Activated CD8-positive, alpha-beta T cell treated with anti-CD3 and anti-CD28 coated beads for 36 hours (primary cell): Measurements from ENCODE around the gene CABLES1. TPM values are rescaled to one million over a fixed set of nuclear protein-coding genes. Genes with fewer than 3 reads are reported as not detected.

Experiments used
- ATAC-seq: fragments of 200-7000 bp; cut with Tn5 transposase; one replicate; pipeline ENCODE4 v1.10.0; 2021; ENCODE audit warnings: mild to moderate bottlenecking, moderate library complexity
- CTCF ChIA-PET: fragments of 350-600 bp; sonication (Branson Sonifier 250); formaldehyde crosslinking; loops from one replicate; lab custom pipeline; 2021; ENCODE audit warnings: antibody characterized with exemption; lab: Charles Lee
- POLR2A ChIA-PET: fragments of 350-600 bp; sonication (Branson Sonifier 250); formaldehyde crosslinking; loops from one replicate; lab custom pipeline; 2021; ENCODE audit warnings: antibody characterized with exemption; lab: Charles Lee
- DNase-seq: peaks from one replicate; pipeline ENCODE4 v3.0.0-alpha.2; 2020
- H3K27ac Mint-ChIP-seq: one replicate; pipeline ENCODE4 v1.8.0; 2021; ENCODE audit warnings: mild to moderate bottlenecking, mixed read lengths
- H3K27me3 Mint-ChIP-seq: one replicate; pipeline ENCODE4 v1.8.0; 2021; ENCODE audit warnings: mixed read lengths
- H3K36me3 Mint-ChIP-seq: one replicate; pipeline ENCODE4 v1.8.0; 2021; ENCODE audit warnings: low read depth, mixed read lengths
- H3K4me1 Mint-ChIP-seq: one replicate; pipeline ENCODE4 v1.8.0; 2021; ENCODE audit warnings: low read depth, mixed read lengths
- H3K4me3 Mint-ChIP-seq: one replicate; pipeline ENCODE4 v1.8.0; 2021; ENCODE audit warnings: mild to moderate bottlenecking, moderate library complexity, mixed read lengths
- H3K9me3 Mint-ChIP-seq: one replicate; pipeline ENCODE4 v1.8.0; 2021; ENCODE audit warnings: mixed read lengths
- intact Hi-C: fragments of 100-400 bp; cut with micrococcal nuclease; formaldehyde crosslinking; loops from one replicate; pipeline ENCODE4 v1.10.0; 2022
- total RNA-seq, 2 experiments: library from RNA; stranded (reverse); gene quantifications; one replicate each; pipeline ENCODE4 v1.2.3, GENCODE V29; 2021
- TF ChIP-seq, protein P1 (sequence below): fragments of 200-600 bp; IDR thresholded peaks from one replicate; pipeline ENCODE4 v1.8.0; 2022; ENCODE audit warnings: antibody characterized with exemption, mild to moderate bottlenecking

The CABLES1 gene
- total RNA-seq, 2 experiments from 2014 or later, result 1.8 to 2.0 TPM

DNA sequence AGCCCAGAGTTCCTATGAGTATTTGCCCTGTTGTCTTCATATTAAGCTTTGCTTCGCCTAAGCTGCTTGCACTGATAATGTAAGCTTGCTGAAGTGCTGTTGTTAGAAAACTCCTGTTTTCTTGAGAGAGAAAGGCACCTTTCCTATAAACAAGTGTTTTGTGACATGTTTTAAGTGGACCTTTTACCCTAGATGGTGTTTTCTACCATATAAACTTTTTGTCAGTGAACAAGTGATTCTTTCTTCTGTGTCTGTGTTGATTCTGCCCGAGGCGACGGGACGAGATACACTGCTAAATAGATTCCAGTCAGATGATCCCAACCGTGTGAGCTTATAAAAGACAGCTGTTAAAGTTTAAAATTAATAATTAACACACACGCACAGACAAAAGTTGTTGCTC lies 24.1 kb downstream of the CABLES1 start:
- Mint-ChIP-seq H3K9me3 (no peaks in the 10 kb centered on the region), H3K4me3 (no peak overlapping the region), H3K36me3 (no peaks in the 10 kb centered on the region), H3K27me3 (no peaks in the 10 kb centered on the region), H3K27ac (no peak overlapping the region), H3K4me1 (no peaks in the 10 kb centered on the region)
- POLR2A ChIA-PET, result no interaction called here
- no peak for DNase-seq
- TF ChIP-seq, protein P1, sequence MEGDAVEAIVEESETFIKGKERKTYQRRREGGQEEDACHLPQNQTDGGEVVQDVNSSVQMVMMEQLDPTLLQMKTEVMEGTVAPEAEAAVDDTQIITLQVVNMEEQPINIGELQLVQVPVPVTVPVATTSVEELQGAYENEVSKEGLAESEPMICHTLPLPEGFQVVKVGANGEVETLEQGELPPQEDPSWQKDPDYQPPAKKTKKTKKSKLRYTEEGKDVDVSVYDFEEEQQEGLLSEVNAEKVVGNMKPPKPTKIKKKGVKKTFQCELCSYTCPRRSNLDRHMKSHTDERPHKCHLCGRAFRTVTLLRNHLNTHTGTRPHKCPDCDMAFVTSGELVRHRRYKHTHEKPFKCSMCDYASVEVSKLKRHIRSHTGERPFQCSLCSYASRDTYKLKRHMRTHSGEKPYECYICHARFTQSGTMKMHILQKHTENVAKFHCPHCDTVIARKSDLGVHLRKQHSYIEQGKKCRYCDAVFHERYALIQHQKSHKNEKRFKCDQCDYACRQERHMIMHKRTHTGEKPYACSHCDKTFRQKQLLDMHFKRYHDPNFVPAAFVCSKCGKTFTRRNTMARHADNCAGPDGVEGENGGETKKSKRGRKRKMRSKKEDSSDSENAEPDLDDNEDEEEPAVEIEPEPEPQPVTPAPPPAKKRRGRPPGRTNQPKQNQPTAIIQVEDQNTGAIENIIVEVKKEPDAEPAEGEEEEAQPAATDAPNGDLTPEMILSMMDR, result no peak
- CTCF ChIA-PET, result interaction anchor here (1.1 kb wide), 1 partner anchor 28 kb away, joined by 3 read pairs; no protein-coding TSS in a partner anchor
- ATAC-seq, result no peak
- intact Hi-C loops, result no loop called here

DNA sequence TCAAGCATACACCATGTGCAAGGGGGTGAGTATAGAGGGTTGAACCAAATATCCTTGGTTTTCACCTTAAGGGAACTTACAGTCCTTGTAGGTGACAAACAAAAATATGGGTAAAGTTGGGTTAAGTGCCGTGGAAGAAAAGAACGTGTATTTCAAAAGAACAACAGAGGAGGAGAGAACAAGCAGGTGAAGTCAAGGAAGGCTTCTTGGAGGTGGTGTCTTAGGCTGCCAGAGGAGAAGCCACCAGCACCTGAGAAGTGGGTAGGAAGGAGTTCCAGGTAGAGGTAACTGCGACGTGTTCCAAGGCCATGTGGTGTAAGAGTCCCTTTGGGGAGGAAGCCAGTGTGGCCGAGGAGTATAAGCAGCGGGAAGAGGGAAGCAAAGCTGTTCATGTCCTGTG lies 27.2 kb downstream of the CABLES1 start:
- H3K9me3 Mint-ChIP-seq, result no peaks in the 10 kb centered on the region
- no peak overlapping the region for H3K27ac Mint-ChIP-seq
- no peak for DNase-seq
- TF ChIP-seq, protein P1, result no peak
- POLR2A ChIA-PET, result no interaction called here
- ATAC-seq, result no peak
- H3K4me3 Mint-ChIP-seq, result no peak overlapping the region
- intact Hi-C loops, result loop anchor here (10.0 kb wide), 1 partner anchor 52 kb away; no protein-coding TSS in a partner anchor
- no peaks in the 10 kb centered on the region for H3K4me1 Mint-ChIP-seq
- no peaks in the 10 kb centered on the region for H3K36me3 Mint-ChIP-seq
- no peaks in the 10 kb centered on the region for H3K27me3 Mint-ChIP-seq
- CTCF ChIA-PET, result no interaction called here

DNA sequence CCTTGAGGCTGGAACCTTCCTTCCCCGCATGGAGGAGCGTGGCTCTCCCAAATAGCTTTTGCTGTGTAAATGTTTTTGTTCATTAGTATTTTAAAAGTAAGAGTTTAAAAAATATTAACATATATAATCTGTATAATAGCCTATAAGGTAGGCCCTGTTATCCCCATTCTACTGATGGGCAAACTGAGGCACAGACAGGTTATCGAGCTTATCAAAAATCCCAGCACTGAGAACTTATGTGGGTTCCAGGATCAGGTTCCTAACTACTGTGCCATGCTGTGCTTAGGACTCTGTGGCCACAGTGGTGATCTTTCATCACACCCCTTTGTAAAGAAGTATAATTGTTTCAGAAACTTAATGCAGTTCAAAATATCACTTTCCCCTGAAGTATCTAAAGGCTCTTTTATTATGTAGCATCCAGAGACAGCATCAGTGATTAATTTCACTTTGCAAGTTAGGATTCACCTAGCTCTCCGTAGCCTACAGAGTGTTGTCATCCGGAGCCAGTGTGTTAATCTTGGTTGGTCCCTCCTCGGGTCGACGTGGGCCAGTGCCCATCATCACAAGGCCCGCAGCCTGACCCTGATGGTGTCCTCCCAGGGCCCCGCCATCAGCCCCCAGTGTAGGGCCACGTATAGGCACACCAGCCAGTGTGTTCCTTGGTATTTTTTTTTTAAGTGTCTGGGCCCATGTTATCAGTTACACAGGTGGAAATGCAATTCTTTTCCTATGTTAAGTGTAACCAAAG lies 28.7 kb downstream of the CABLES1 start:
- TF ChIP-seq, protein P1, result no peak
- Mint-ChIP-seq H3K4me1 (no peaks in the 10 kb centered on the region), H3K9me3 (no peaks in the 10 kb centered on the region), H3K27me3 (no peaks in the 10 kb centered on the region), H3K36me3 (no peaks in the 10 kb centered on the region), H3K4me3 (no peak overlapping the region), H3K27ac (no peak overlapping the region)
- ChIA-PET POLR2A (no interaction called here), CTCF (interaction anchor here (1.8 kb wide), 1 partner anchor 247 kb away, joined by 5 read pairs; no protein-coding TSS in a partner anchor)
- intact Hi-C loops, result loop anchor here (10.0 kb wide), 1 partner anchor 51 kb away; no protein-coding TSS in a partner anchor
- DNase-seq (no peak), ATAC-seq (no peak)

DNA sequence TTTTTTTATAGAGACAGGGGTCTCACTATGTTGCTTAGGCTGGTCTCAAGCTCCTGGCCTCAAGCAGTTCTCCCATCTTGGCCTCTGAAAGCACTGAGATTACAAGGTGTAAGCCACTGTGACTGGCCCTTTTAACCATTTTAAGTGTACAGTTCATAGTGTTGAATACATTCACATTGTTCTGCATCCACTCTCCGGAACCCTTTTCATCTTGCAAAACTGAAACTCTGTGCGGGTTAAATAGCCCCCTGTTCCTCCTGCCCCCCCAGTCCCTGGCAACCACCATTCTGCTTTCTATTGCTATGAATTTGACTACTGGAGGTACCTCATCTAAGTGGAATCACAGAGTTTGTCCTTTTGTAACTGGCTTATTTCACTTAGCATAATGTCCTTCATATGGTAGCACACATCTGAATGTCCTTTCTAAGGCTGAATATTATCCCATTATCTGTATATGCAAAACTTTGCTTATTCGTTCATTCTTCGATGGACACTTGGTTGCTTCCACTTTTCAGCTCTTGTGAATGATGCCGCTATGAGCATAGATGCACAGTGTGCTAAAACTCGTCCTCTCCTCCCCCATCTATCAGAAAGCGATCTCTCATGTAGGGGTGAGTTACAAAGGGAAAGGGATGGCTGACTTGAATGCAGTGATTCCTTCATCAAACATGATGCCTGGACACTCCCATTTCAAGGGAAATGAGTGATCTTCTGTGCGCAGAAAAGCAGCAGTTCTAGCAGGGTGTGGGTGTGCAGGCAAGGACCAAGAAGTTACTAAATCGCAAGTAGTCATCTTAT lies 30.2 kb downstream of the CABLES1 start:
- POLR2A ChIA-PET, result interaction anchor here (0.7 kb wide), 1 partner anchor 59 kb away, joined by 4 read pairs; no protein-coding TSS in a partner anchor
- CTCF ChIA-PET, result interaction anchor here (1.8 kb wide), 1 partner anchor 246 kb away, joined by 5 read pairs; no protein-coding TSS in a partner anchor
- TF ChIP-seq, protein P1, result no peak
- no peaks in the 10 kb centered on the region for H3K36me3 Mint-ChIP-seq
- H3K9me3 Mint-ChIP-seq, result no peaks in the 10 kb centered on the region
- DNase-seq (no peak), ATAC-seq (no peak)
- no peaks in the 10 kb centered on the region for H3K27me3 Mint-ChIP-seq
- H3K4me3 Mint-ChIP-seq, result no peak overlapping the region
- intact Hi-C loops, result loop anchor here (10.0 kb wide), 1 partner anchor 49 kb away; no protein-coding TSS in a partner anchor
- no peaks in the 10 kb centered on the region for H3K4me1 Mint-ChIP-seq
- H3K27ac Mint-ChIP-seq, result no peak overlapping the region
